Epithelial cell of umbilical artery (primary cell): ENCODE data around the gene MAP4K4. TPM values are rescaled to one million over a fixed set of nuclear protein-coding genes. Genes with fewer than 3 reads are reported as not detected.

Experiments used
- total RNA-seq: library from RNA; depleted of rRNA; stranded (reverse); fragments of >200 nt; gene quantifications from 2 replicates; pipeline ENCODE4 v1.2.3, GENCODE V29; 2014

Gene MAP4K4
- total RNA-seq = 396 and 452 TPM in 2 replicates

DNA sequence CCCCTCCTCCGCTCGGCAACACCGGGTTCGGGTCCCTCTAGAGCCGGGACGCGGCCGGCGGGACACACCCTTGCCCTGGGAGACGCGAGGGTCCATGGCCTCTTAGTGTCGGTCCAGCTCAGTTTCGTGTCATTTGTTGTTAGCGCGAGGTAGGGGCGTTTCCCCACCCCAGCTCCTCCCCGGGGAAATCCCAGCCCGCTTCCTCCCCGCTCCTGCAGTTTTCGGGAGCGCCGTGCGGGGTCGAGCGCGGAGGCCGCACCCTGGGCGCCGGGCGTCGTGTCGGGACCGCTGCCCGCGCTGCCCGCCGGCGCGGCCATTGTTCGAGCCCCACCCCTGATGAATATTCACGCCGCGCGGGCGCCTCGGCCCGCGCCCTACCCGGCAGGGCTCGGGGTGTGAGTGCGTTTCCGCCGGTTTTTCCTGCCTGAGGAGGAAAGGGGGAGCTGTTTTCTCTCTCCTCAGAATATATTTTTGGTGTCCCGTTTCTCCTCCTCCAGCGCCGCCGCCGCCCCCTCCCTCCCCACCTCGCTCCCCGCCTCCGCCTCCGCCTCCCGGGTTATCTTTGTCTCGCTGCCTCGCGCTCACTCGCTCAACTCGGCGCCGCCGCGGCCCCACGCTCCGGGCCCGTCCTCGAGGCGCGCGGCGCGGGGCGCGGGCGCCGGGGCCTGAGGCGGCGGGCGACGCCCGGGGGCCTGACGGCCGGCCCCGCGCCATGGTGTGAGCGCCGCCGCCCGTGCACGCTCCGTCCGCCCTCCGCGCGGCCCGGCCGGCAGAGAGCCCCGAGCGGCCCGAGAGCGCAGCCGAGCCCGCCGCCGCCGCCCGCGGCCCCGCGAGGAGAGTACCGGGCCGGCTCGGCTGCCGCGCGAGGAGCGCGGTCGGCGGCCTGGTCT is at the start of gene MAP4K4:
TSS of gene MAP4K4 (plus strand) at position 584 of the 890 bp plus-strand sequence. CDS start 374 bp downstream, outside the sequence.

Other genes with a start within 250 kb of the MAP4K4 start
- 2.6 and 3.6 TPM in 2 replicates for gene RFX8, start 222.6 kb upstream of the MAP4K4 start, total RNA-seq